Endothelial cell of umbilical vein (primary cell): Measurements from ENCODE around the gene EDARADD. TPM values are rescaled to one million over a fixed set of nuclear protein-coding genes. Genes with fewer than 3 reads are reported as not detected.
A peak's percentile ranks its signal among the peaks of the same experiment; 100 is the strongest.

Experiments
- BruUV-seq: library from RNA; stranded (reverse); fragments of 400-500 nt; replicated peaks from 2 replicates; lab custom pipeline; 2021; lab: Mats Ljungman, UMichigan
- CTCF ChIA-PET: fragments of 300-600, 350-600 bp; sonication (Branson Sonifier 250); formaldehyde crosslinking; loops from one replicate; lab custom pipeline; 2021; ENCODE audit warnings: antibody characterized with exemption, inconsistent platforms; lab: Charles Lee
- POLR2A ChIA-PET: fragments of 300-600, 350-600 bp; sonication (Branson Sonifier 250); formaldehyde crosslinking; loops from one replicate; lab custom pipeline; 2021; ENCODE audit warnings: antibody characterized with exemption, inconsistent platforms; lab: Charles Lee
- DNase-seq: peaks from one replicate; pipeline ENCODE4 v3.0.0-alpha.2; 2011; ENCODE audit warnings: low read depth, low spot score
- FAIRE-seq: peaks from 2 replicates; lab custom pipeline; 2011; peaks lifted over from hg19 to GRCh38; lab: Jason Lieb, UNC
- H2AFZ ChIP-seq: 2 replicates; pipeline ENCODE4 v1.6.0; 2012; ENCODE audit warnings: low read depth, low read length, control low read depth, inconsistent platforms
- H3K27ac ChIP-seq: 2 replicates; pipeline ENCODE4 v1.5.1; 2011; ENCODE audit warnings: low read depth, mild to moderate bottlenecking, control low read depth, low read length, moderate library complexity; ENCODE audit not compliant: insufficient read depth
- H3K27me3 ChIP-seq, 2 experiments: 2 replicates each; pipeline versions ENCODE4 v1.6.0 to v1.6.1; 2011; ENCODE audit warnings: low read length in 2 of 2, mixed read lengths in 1 of 2; ENCODE audit not compliant: control insufficient read depth in 2 of 2, insufficient read depth in 2 of 2
- H3K36me3 ChIP-seq, 2 experiments: 2 replicates in 1 of 2; 3 replicates in 1 of 2; pipeline ENCODE4 v1.5.1; 2011; ENCODE audit warnings: low read length in 2 of 2, mild to moderate bottlenecking in 1 of 2, moderate library complexity in 1 of 2; ENCODE audit not compliant: control insufficient read depth in 2 of 2, insufficient read depth in 2 of 2; ENCODE audit errors: extremely low read depth in 1 of 2
- H3K4me1 ChIP-seq: 3 replicates; pipeline ENCODE4 v1.5.1; 2011; ENCODE audit warnings: mild to moderate bottlenecking, low read length; ENCODE audit not compliant: control insufficient read depth, insufficient read depth; ENCODE audit errors: extremely low read depth
- H3K4me2 ChIP-seq: 2 replicates; pipeline ENCODE4 v1.6.1; 2011; ENCODE audit warnings: low read length, control low read depth, mixed read lengths; ENCODE audit not compliant: insufficient read depth
- H3K4me3 ChIP-seq, 3 experiments: fragments of 200-600 bp in 1 of 3; sonication (generic), shearing (Covaris generic) in 1 of 3; replicated peaks in 1 of 3; 2 replicates each; pipeline ENCODE4 v1.5.1; 2011 to 2016; ENCODE audit warnings: control low read depth in 3 of 3, low read length in 3 of 3, mild to moderate bottlenecking in 2 of 3, inconsistent platforms in 1 of 3, low read depth in 1 of 3, moderate library complexity in 1 of 3; ENCODE audit not compliant: insufficient read depth in 1 of 3
- H3K79me2 ChIP-seq: 2 replicates; pipeline ENCODE4 v1.6.0; 2012; ENCODE audit warnings: low read length, inconsistent platforms; ENCODE audit not compliant: control insufficient read depth, insufficient read depth
- H3K9ac ChIP-seq: replicated peaks from 2 replicates; pipeline ENCODE3; 2011; ENCODE audit warnings: low read length, control low read depth; ENCODE audit not compliant: insufficient read depth; ENCODE audit errors: extremely low read depth
- H3K9me1 ChIP-seq: replicated peaks from 3 replicates; pipeline ENCODE4 v1.6.0; 2011; ENCODE audit warnings: mild to moderate bottlenecking, low read length; ENCODE audit not compliant: control insufficient read depth, insufficient read depth; ENCODE audit errors: extremely low read depth
- H3K9me3 ChIP-seq: replicated peaks from 2 replicates; pipeline ENCODE4 v1.5.1; 2012; ENCODE audit warnings: low read length, inconsistent platforms; ENCODE audit not compliant: control insufficient read depth, insufficient read depth
- H4K20me1 ChIP-seq: replicated peaks from 2 replicates; pipeline ENCODE3; 2011; ENCODE audit warnings: mild to moderate bottlenecking, low read length; ENCODE audit not compliant: control insufficient read depth, insufficient read depth; ENCODE audit errors: extremely low read depth
- CTCF ChIP-seq, 2 donors: IDR thresholded peaks; 1 replicate in 1 of 2; 2 replicates in 1 of 2; pipeline ENCODE4 v1.5.1; 2011; ENCODE audit warnings: low read length in 2 of 2, mild to moderate bottlenecking in 2 of 2, moderate library complexity in 2 of 2, control low read depth in 1 of 2, inconsistent platforms in 1 of 2, low read depth in 1 of 2; ENCODE audit not compliant: insufficient read depth in 1 of 2; ENCODE audit errors: extremely low read depth in 1 of 2
- EZH2 ChIP-seq: IDR thresholded peaks from 2 replicates; pipeline ENCODE4 v1.6.1; 2012; ENCODE audit warnings: borderline replicate concordance, low read depth, mild to moderate bottlenecking, moderate library complexity, low read length, inconsistent platforms; ENCODE audit not compliant: severe bottlenecking
- FOS ChIP-seq: IDR thresholded peaks from 2 replicates; pipeline ENCODE4 v1.6.1; 2011; ENCODE audit warnings: mild to moderate bottlenecking, low read length, moderate library complexity, borderline replicate concordance; ENCODE audit not compliant: insufficient read depth
- GATA2 ChIP-seq: IDR thresholded peaks from 2 replicates; pipeline ENCODE4 v1.7.0; 2011; ENCODE audit warnings: low read depth, mild to moderate bottlenecking, moderate library complexity, mixed read lengths, low read length; ENCODE audit not compliant: insufficient read length, insufficient read depth
- JUN ChIP-seq: IDR thresholded peaks from 2 replicates; pipeline ENCODE4 v1.6.1; 2011; ENCODE audit warnings: borderline replicate concordance, low read depth; ENCODE audit not compliant: insufficient read length, insufficient read depth
- MAX ChIP-seq: IDR thresholded peaks from 2 replicates; pipeline ENCODE4 v1.6.1; 2011; ENCODE audit not compliant: insufficient read depth, insufficient read length
- MYC ChIP-seq: IDR thresholded peaks from one replicate; pipeline ENCODE4 v1.6.1; 2011; ENCODE audit warnings: mild to moderate bottlenecking, low read depth, low read length
- POLR2A ChIP-seq: IDR thresholded peaks from 2 replicates; pipeline ENCODE4 v1.6.1; 2012; ENCODE audit warnings: low read depth, mild to moderate bottlenecking, control low read depth, low read length
- POLR2AphosphoS5 ChIP-seq: IDR thresholded peaks from 2 replicates; pipeline ENCODE4 v1.6.1; 2012; ENCODE audit warnings: low read depth, mild to moderate bottlenecking, control low read depth, low read length, moderate library complexity; ENCODE audit not compliant: insufficient read depth
- dilution Hi-C: fragments of 300-500 bp; cut with MboI; formaldehyde crosslinking; loops from one replicate; pipeline ENCODE4 v1.15.0; 2019; ENCODE audit warnings: low sequenced_read_pairs; ENCODE audit not compliant: extremely low pct_ligation_motif_present
- intact Hi-C: fragments of 100-400 bp; cut with micrococcal nuclease; formaldehyde crosslinking; loops from one replicate; pipeline ENCODE4 v1.10.0; 2022
- polyA plus RNA-seq, 4 experiments: library from polyadenylated mRNA; depleted of rRNA in 3 of 4; stranded (reverse) in 3 of 4; unstranded in 1 of 4; fragments of >200 nt; gene quantifications; 2 replicates each; pipeline versions ENCODE4 v1.2.1 to v1.2.3, GENCODE V29; 2011 to 2012; ENCODE audit warnings: missing spikeins in 1 of 4
- total RNA-seq: library from RNA; stranded (reverse); gene quantifications from 2 replicates; pipeline ENCODE4 v1.2.3, GENCODE V29; 2021

EDARADD gene
- total and polyA plus RNA-seq, 2 donors (not counting 3 experiments of a cell fraction or from before 2014, with no cell fraction given): not detected

GRCh38 chr1:236515443-236515958 lies 121.4 kb downstream of the EDARADD start:
- no peaks in the 10 kb centered on the region for H3K79me2 ChIP-seq
- CTCF ChIA-PET: interaction anchor here (0.9 kb wide), 1 partner anchor 12 kb away, joined by 3 read pairs; no protein-coding TSS in a partner anchor

More at GRCh38 chr1:236515443-236515958, 121.4 kb downstream of the EDARADD start:
- no peak for TF ChIP-seq POLR2A
- no peak for TF ChIP-seq POLR2AphosphoS5
- no peak for TF ChIP-seq CTCF (IDR thresholded peaks at IDR 0.05; ENCODE audit: extremely low read depth in 1 of 2, insufficient read depth in 1 of 2, low read depth in 1 of 2, low read length in 2 of 2)
- no peak for TF ChIP-seq MYC
- TF ChIP-seq JUN: no peak
- no peak for TF ChIP-seq MAX
- no peak for TF ChIP-seq GATA2
- TF ChIP-seq FOS: no peak
- TF ChIP-seq EZH2: no peak
- Histone ChIP-seq H2AFZ (no peak overlapping the region), H3K4me3 (no peak overlapping the region), H3K9me1 (no peaks in the 10 kb centered on the region), H3K4me2 (no peak overlapping the region), H4K20me1 (no peaks in the 10 kb centered on the region), H3K27me3 (peaks cover 0 to 5% of the 10 kb centered on the region in 2 experiments), H3K4me1 (no peaks in the 10 kb centered on the region), H3K9ac (no peak overlapping the region), H3K9me3 (no peaks in the 10 kb centered on the region), H3K36me3 (no peaks in the 10 kb centered on the region), H3K27ac (no peak overlapping the region)
- POLR2A ChIA-PET: no interaction called here
- no peak for FAIRE-seq
- DNase-seq: peak; percentile 17
- dilution Hi-C loops (no loop called here), intact Hi-C loops (loop anchor here (1.0 kb wide), 1 partner anchor 12 kb away; no protein-coding TSS in a partner anchor)
- no TSS peak for BruUV-seq
